GM18519 (cell line): Measurements from ENCODE around the gene OAS1.

Experiments
- ATAC-seq: cut with Tn5 transposase; IDR thresholded peaks from one replicate; pipeline ENCODE4 v1.9.1; 2021; ENCODE audit warnings: mild to moderate bottlenecking, moderate library complexity; ENCODE audit not compliant: unreplicated experiment, low FRiP score

Gene OAS1

GRCh38 chr12:112906712-112907414 lies at the start of gene OAS1:
OAS1 (plus strand) TSS chr12:112906962; CDS start chr12:112907040, 78 bp downstream.
- no peak for ATAC-seq

DNA sequence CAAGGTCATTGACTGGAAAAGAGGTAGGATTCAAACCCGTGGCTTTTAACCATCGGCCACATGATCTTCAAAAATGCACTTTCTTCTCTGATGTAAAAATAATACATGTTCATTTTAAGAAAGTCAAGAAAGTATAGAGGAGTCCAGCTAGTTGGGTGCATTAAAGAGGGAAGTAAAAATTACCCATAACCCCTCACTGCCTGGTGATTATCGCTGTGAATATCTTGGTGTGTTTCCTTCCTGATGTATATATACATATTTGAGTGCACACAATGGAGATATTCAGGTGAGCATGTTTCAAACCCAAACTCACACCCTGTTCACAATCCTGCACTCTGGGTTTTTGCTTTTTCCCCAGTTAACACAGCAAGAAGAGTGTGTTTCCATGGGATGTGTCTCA lies 47.5 kb upstream of the OAS1 start:
- no peak for ATAC-seq

- no peak for ATAC-seq
Observed at GRCh38 chr12:112860181-112860580, 46.6 kb upstream of the OAS1 start.

DNA sequence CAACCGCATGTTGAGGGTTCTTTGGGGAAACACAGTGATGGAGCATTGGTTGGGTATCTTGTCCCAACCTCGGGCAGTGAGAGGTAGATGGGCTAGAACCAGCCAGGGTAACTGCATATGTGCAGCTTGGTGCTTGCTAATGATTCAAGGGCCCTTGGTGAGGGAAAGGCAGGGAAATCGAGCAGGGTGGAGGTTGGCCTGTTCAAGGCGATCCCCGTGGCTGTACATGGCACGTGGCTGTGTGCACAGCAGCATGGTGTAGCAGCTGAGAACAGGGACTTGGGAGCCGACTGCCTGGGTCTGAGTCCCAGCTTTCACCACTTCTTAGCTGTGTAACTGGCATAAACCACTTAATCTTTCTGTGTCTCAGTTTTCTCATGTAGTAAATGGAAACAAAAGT lies 45.5 kb upstream of the OAS1 start:
- no peak for ATAC-seq

DNA sequence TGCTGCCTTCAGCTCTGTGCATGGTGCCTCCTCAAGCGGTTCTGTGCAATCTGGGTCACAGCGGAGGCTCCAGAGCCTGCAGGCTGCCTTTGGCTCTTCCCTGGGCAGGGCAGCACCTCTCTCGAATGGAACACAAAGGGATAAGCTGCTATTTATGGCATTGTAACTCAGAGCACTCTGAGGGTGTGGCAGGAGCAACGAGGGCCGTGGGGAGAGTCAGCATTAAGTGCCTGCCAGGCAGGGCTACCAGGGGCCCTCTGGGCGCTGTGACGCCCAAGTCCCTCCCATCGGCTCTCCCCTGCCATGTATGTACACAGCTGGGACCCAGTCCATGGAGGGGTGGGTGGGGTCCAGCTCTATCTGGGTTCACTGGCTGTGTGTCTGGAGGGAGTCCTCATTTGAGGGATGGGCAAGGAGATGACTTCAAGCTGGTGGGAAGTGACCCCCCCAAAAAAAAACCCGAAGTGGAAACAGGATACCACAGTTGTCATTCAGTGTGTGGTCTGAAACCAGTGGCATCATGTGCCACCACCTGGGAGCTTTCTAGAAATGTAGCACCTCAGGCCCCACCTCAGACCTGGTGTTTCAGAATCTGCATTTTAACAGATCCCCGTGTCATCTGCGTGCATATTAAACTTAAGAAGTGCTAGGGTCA lies 44.0 kb upstream of the OAS1 start:
- ATAC-seq, result no peak

GRCh38 chr12:112868459-112869041 lies 38.2 kb upstream of the OAS1 start:
- no peak for ATAC-seq

DNA sequence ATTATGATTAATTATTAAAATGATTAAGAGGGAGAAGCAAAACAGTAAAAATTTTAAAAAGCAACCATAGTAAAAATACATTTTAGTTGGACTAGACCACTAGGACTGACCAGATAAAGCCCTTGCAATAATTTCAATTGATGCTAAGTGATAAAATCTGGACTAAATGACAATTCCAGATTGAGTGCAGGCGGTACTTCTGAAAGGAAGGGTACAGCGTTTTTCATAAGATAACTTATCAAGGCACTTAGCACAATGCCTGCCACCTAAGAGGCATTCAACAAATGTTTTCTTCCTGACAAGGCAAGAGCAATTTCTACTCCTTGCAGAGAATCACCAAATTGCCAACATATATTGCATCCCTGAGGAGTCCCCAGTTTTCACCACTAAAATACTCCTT lies 37.7 kb upstream of the OAS1 start:
- no peak for ATAC-seq

- no peak for ATAC-seq
Observed at GRCh38 chr12:112869778-112870177, 37.0 kb upstream of the OAS1 start.

- no peak for ATAC-seq
Observed at GRCh38 chr12:112870267-112870980, 36.3 kb upstream of the OAS1 start.

DNA sequence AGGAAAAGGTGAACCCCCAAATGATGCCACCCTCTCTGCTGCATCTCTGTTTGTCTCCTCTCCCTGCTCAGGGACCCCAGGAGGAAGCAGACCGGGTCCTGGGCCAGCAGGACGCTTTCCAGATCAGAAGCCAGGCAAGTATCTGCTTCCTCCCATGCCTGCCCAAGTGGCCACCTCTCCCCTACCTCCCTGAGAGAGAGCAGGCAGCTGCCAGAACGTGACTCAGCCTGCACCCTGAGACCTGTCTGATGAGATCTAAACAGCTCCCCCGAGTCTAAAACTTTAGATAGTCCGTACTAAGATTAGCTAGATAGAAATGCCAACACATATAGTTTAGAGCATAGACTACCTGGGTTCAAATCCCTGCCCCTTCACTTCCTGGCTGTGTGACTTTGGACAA lies 31.2 kb upstream of the OAS1 start:
- no peak for ATAC-seq

DNA sequence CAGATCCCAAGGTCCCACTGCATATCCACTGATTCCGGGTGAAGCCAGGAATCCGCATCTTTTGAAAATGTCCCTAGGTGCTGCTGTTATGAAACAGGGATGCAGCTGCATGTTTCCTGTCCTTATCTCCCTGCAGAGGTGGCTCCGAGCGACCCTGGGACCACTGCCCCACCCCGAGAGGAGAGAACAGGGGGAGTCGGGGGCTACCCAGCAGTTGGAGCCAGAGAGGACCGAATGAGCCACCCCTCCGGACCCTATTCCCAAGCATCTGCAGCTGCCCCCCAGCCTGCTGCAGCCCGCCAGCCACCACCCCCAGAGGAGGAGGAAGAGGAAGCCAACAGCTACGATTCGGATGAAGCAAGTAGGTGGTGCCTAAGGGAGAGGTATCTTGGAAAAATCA lies 30.3 kb upstream of the OAS1 start:
- no peak for ATAC-seq

- no peak for ATAC-seq
Observed at GRCh38 chr12:112877006-112877405, 29.8 kb upstream of the OAS1 start.

DNA sequence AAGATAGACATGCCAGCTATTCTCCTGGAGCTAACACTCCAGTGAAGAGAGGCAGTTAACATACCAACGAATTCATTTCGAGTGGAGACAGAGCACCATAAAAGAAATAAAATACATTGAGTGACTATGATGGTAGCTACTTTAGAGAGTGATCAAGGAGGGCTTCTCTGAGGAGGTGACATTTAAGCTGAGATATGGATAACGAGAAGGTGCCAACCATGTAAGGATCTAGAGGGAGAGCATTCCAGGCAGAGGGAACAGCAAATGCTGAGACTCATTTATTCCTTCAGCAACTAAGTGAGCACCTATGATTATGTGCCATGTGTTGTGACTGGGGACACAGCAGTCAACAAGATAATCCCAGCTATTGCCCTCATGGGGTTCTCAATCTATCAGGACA lies 28.3 kb upstream of the OAS1 start:
- no peak for ATAC-seq

- no peak for ATAC-seq
Observed at GRCh38 chr12:112879191-112879705, 27.5 kb upstream of the OAS1 start.

- ATAC-seq, result no peak
Observed at GRCh38 chr12:112881602-112882001, 25.2 kb upstream of the OAS1 start.

- no peak for ATAC-seq
Observed at GRCh38 chr12:112885236-112885635, 21.5 kb upstream of the OAS1 start.

GRCh38 chr12:112887550-112887949 lies 19.2 kb upstream of the OAS1 start:
- no peak for ATAC-seq

DNA sequence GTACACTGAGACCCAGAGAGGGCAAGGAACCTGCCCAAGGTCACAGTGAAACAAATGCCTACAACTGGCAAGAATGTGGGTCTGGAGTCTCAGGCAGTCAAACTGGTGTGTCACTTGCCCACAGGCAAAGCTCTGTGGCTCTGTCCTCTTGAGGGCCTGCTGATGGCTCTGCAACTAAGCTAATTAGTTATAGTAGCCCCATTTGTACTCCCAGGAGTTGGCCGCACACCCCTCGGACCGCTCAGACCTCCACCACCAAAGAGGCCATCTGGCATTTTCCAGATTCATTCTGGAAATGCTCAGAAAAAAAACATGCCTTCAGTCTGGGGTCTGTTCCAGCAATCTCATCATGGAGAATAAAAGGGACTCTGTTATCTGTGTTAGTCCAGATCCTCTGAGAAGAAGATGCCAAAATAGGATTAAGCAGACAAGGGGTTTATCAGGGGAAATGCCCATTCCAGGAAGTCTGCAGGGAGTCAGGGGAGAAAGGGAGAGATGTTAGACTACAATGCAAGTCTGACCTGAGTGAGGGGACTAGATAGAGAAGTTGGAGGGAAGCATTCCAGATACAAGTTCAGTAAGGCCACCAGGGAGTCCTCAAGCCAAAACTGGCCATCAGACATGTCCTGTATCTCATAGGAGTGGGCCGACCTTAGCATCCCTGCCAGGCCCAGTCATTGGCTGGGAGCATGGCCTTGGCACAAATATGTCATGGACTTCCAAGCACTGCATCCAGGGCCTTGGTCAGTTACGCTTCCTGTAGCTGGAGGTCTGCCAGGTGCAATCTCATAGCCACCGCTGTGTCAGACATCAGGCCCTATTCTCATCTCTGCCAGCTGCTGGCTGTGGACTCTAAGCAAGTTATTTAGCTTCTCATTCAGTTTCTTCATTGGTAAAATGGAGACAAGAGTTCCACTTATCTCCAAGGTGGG lies 15.4 kb upstream of the OAS1 start:
- ATAC-seq, result no peak

DNA sequence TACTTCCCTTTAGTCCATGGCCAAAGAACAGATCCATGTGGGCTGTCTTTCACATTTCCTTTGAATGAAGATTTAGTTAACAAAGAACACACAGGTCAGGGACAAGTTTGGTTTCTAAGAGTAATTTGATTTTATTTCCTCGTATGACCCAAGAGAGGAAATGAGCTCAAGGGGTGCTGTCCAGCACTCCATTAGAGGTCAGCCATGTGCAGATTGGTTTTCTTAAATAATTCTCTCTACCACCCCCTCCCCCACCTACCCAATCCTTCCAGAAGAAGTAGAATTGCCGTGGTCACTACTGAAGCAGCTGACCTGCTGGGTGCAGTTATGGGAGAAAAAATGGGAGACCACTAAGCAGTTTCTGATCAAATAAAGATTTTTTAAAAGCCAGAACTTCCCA lies 13.9 kb upstream of the OAS1 start:
- no peak for ATAC-seq

- no peak for ATAC-seq
Observed at GRCh38 chr12:112894128-112894527, 12.6 kb upstream of the OAS1 start.
